NT2/D1 (cell line): ENCODE data around the gene OTOP2.

Experiments
- SUZ12 ChIP-seq: IDR thresholded peaks from 2 replicates; pipeline ENCODE4 v1.6.1; 2011; ENCODE audit not compliant: insufficient read length, insufficient read depth; ENCODE audit errors: extremely low read depth
- YY1 ChIP-seq: IDR thresholded peaks from 2 replicates; pipeline ENCODE4 v1.6.1; 2011; ENCODE audit not compliant: insufficient read length, insufficient read depth
- ZNF274 ChIP-seq: IDR thresholded peaks from 2 replicates; pipeline ENCODE4 v1.6.1; 2011; ENCODE audit warnings: mild to moderate bottlenecking, low read depth, low read length

DNA sequence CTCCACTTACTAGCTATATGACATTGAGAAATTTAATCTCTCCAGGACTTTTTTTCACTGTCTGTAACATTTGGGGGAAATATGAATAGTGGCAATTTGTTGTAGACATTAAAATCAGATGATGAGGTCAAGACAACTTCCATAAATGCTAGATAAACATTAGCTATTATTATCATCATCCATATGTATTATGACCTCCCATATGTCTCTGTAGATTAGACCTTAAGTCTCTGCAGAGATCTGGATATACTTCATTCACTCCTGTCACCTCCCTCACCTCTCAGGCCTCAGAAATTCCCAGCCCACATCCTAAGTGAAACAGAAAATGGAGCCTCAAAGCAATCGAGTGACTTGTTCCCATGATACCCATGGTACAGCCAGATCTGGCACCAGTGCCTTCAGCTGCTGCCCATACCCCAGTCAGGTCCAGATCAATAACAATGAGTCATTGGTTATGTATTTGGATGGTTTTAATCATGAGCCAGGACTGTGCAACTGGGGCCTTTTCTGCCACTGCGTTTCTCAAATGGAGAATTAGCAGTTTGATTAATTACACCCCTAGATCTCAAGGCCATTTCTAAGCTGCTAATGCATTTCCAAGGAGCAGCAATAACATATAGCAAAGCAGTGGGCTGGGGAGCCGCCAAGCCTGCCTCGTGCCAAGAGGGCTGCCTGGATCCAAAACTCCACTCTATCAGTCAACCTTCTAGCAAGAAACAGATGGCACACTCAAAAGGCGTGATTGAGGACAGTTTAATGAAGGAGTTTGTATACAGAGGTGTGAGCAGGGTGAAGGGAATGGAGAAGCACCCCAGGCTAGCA lies 48.7 kb upstream of the OTOP2 start:
- TF ChIP-seq YY1 (no peak), SUZ12 (no peak), ZNF274 (no peak)
